ENCODE results near the gene C1QTNF8.

Gene C1QTNF8

DNA sequence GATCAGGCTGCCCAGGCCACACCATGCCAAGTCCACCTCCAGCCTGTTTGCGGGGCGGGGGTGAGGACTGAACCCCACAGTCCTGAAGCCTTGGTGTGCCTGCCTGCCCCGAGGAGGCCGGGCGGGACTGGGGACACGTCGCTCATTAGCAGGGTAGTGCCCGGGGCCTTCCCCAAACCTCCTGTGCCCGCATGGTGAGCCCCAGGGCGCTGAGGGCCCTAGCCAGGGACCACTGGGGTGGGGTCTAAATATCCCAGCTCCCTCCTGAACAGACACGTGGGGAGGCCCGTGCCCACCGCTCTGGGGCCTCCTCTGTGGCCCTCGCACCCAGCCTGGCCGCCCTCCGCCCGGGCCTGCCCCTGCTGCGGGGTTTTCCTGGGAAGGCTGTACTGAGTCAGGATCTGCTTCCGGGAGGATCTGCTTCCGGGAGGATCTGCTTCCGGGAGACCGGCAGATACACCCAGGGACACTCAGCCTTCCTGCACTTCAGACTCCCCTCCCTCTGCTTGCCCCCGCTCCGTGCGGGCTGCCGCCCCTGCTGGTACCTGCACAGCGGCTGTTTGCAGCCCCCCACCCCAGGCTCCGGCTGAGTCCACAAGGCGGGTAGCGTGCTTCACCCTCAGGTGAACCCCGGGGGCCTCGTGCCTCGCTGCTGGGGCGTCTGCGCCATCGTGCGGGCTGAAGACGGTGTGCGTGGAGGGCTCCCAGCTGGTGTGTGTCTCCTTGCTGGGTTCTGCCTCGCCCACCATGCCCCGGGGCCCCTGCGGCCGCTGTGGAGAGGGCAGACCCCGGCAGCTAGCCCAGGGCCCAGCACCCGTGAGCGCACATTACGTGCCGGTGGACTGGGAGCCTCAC is 33.3 kb upstream of the C1QTNF8 start:
- TF ChIP-seq, protein P1, sequence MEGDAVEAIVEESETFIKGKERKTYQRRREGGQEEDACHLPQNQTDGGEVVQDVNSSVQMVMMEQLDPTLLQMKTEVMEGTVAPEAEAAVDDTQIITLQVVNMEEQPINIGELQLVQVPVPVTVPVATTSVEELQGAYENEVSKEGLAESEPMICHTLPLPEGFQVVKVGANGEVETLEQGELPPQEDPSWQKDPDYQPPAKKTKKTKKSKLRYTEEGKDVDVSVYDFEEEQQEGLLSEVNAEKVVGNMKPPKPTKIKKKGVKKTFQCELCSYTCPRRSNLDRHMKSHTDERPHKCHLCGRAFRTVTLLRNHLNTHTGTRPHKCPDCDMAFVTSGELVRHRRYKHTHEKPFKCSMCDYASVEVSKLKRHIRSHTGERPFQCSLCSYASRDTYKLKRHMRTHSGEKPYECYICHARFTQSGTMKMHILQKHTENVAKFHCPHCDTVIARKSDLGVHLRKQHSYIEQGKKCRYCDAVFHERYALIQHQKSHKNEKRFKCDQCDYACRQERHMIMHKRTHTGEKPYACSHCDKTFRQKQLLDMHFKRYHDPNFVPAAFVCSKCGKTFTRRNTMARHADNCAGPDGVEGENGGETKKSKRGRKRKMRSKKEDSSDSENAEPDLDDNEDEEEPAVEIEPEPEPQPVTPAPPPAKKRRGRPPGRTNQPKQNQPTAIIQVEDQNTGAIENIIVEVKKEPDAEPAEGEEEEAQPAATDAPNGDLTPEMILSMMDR (IDR thresholded peaks at IDR 0.05; ENCODE audit: unreplicated experiment in 3 of 3) = no peak

DNA sequence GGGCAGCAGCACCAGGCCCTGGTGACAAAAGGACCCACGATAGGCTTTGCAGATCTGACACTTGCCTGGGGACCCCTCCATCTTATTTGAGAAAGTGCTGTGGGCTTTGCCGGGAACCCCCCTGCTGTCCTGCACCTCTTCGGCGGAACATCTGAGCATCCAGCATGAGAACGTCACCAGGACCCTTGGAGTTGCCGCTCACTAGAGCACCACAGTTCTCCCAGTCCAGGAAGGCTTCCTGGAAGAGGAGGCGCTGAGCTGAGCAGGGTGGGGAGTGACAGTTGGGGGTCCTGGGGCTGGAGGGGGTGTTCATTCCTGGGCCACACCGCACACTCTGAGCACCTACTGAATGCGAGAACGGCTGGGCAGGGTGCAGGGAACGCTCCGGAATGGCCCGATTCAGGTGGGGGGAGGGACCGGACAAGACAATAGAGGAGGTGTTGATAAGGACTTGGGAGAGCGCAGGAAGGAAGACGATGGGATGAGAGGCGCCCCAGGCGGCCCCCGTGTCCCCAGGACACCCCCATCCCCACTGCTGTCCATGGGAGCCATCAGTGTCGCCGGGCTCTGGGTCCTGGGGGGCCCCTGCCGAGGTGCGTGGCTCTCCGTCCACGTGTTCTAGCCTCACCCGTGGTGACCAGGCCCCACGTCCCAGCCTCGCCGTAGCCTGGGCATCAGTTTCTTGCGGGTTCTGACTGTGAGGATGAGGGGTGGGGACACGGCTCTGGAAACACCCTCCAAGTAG is 32.1 kb upstream of the C1QTNF8 start:
- Mint-ChIP-seq H3K4me1 (no peaks in the 10 kb centered on the region), H3K36me3 (ENCODE audit: low read depth) (no peaks in the 10 kb centered on the region), H3K4me3 (no peak overlapping the region), H3K9me3 (no peaks in the 10 kb centered on the region), H3K27me3 (ENCODE audit: low read depth) (peaks cover 4% of the 10 kb centered on the region), H3K27ac (no peak overlapping the region)
- TF ChIP-seq, protein P1 (IDR thresholded peaks at IDR 0.05; ENCODE audit: unreplicated experiment in 3 of 3) = no peak

More for the DNA sequence above, 33.3 kb upstream of the C1QTNF8 start:
- Mint-ChIP-seq H3K4me3 (no peak overlapping the region), H3K27ac (no peak overlapping the region), H3K27me3 (ENCODE audit: low read depth) (peaks cover 4% of the 10 kb centered on the region), H3K4me1 (no peaks in the 10 kb centered on the region), H3K36me3 (ENCODE audit: low read depth) (no peaks in the 10 kb centered on the region), H3K9me3 (no peaks in the 10 kb centered on the region)

DNA sequence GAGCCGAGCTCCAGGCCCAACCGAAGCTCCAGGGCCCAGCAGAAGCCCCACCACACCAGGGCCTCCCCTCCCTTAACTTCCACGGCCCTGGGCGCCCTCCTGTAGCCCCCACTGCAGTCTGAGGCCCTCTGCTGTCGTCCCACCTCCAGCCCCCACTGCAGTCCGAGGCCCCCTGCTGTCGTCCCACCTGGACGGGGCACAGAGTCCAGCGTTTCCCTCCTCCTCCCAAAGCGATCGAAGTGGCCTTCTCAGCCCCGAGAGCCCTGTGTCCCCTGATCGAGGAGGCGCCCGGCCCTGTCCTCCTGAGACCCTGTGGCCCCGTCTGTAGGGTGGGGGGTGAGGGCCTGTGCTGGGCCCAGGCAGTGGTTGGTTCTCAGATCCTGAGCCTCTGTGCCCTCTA is 31.1 kb upstream of the C1QTNF8 start:
- Mint-ChIP-seq H3K27ac (no peak overlapping the region), H3K4me1 (no peaks in the 10 kb centered on the region), H3K4me3 (no peak overlapping the region), H3K27me3 (ENCODE audit: low read depth) (peaks cover 4% of the 10 kb centered on the region), H3K9me3 (no peaks in the 10 kb centered on the region), H3K36me3 (ENCODE audit: low read depth) (no peaks in the 10 kb centered on the region)
- TF ChIP-seq, protein P1 (IDR thresholded peaks at IDR 0.05; ENCODE audit: unreplicated experiment in 3 of 3) = no peak

DNA sequence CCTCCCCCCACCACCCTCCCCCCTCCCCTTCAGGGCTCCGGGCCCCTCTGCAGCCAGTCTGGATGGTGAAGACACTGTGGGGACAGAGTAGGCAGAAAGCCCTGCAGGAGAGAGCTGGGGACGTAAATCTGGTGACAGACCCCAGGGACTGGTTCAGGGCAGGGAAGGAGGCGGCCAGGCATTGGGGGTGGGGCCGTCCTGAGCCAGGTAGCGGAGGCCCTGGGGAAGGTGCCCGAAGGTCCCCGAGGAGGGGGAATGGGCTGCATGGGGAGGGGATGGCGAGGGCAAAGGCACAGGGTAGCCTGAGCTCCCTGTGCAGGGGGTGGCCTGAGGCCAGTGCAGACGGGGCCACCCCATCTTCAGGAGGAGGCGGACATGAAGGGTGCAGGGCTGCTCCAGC is 30.5 kb upstream of the C1QTNF8 start:
- TF ChIP-seq, protein P1 (IDR thresholded peaks at IDR 0.05; ENCODE audit: unreplicated experiment in 3 of 3) = no peak
- Mint-ChIP-seq H3K9me3 (no peaks in the 10 kb centered on the region), H3K4me3 (no peak overlapping the region), H3K27ac (no peak overlapping the region), H3K27me3 (ENCODE audit: low read depth) (peaks cover 4% of the 10 kb centered on the region), H3K36me3 (ENCODE audit: low read depth) (no peaks in the 10 kb centered on the region), H3K4me1 (no peaks in the 10 kb centered on the region)

DNA sequence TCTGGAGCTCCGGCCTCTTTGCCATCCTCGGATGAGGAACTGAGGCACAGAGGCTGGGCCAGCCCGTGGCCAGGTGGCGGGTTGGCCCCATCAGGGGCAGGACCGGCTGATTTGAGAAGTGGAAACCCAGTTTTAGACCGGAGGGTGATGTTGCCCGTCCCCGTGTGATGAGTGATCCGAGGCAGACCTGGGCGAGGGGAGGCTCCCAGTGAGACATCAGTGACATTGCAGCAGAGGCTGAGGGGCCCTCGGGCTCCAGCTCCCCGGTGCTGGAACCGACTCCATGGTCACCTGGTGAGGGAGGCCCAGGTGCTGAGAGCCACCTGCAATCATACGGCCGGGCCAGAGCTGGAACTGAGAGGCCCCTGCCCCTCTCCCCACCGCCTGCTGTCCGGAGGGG is 30.0 kb upstream of the C1QTNF8 start:
- H3K4me1 Mint-ChIP-seq = no peaks in the 10 kb centered on the region
- TF ChIP-seq, protein P1 (IDR thresholded peaks at IDR 0.05; ENCODE audit: unreplicated experiment in 3 of 3) = no peak
- H3K9me3 Mint-ChIP-seq = no peaks in the 10 kb centered on the region
- peaks cover 4% of the 10 kb centered on the region for H3K27me3 Mint-ChIP-seq (ENCODE audit: low read depth)
- H3K36me3 Mint-ChIP-seq (ENCODE audit: low read depth) = no peaks in the 10 kb centered on the region
- no peak overlapping the region for H3K27ac Mint-ChIP-seq
- H3K4me3 Mint-ChIP-seq = no peak overlapping the region

All from nephron (organoid).